ENCODE results near the gene NOTCH1. TPM values are rescaled to one million over a fixed set of nuclear protein-coding genes. Genes with fewer than 3 reads are reported as not detected.
A peak's percentile ranks its signal among the peaks of the same experiment; 100 is the strongest.

NOTCH1 gene
- total and polyA plus RNA-seq, 2 of the 4 experiments (the other 2 are of a cell fraction) = 1.8 to 6.0 TPM

DNA sequence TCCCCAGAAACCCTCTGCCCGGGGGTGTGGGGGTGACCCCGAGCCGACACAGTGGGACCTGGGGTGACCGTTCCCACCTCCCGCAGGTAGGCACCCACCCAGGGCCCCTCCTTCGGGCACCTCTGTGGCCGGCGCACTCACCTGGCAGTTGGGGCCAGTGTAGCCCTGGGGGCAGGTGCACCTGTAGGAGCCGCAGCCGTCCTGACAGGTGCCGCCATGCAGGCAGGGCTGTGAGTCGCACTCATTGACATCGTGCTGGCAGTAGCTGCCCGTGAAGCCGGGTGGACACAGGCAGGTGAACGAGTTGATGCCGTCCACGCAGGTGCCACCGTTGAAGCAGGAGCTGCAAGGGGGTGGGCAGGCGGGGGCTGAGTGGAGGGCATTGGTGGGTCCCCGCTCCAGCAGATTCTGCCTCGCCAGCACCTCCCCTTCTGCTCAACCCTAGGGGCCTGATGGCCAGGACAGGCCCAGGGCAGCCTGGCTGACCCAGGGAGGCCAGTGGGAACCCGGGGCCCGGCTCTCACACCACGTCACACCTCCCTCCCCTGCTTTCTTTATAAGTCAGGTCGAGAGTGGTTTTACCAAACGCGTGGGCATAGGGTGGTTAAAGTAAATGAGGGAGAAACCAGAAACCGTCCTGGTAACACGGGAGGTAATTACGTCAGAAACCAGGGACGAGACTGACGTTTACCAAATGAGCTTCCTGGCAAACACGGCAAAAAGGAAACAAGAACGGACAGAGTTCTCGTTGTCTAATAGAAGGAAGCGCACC is 36.9 kb downstream of the NOTCH1 start:
- DNase-seq (no peak), ATAC-seq (ENCODE audit: low read depth) (no peak)
- BruUV-seq (replicated peaks) = no TSS peak
- Histone ChIP-seq H3K9me1 (ENCODE audit: insufficient read depth, low read length) (no peaks in the 10 kb centered on the region), H3K14ac (replicated peaks; ENCODE audit: low read depth, low read length) (no peak overlapping the region), H3K27me3 (ENCODE audit: control insufficient read depth, insufficient read depth, low read length) (no peaks in the 10 kb centered on the region), H4K8ac (ENCODE audit: low read depth in 2 of 2, low read length in 2 of 2) (no peak overlapping the region), H2BK15ac (ENCODE audit: low read depth, low read length) (no peak overlapping the region), H2AK5ac (ENCODE audit: low read depth, low read length) (no peak overlapping the region), H3K79me1 (ENCODE audit: low read depth in 1 of 2, low read length in 2 of 2) (no peaks in the 10 kb centered on the region), H3K36me3 (ENCODE audit: control insufficient read depth, insufficient read depth, low read length) (peaks cover 72% of the 10 kb centered on the region), H3K18ac (ENCODE audit: low read depth, low read length) (no peak overlapping the region), H2BK20ac (ENCODE audit: low read depth, low read length) (no peak overlapping the region), H3K4ac (ENCODE audit: low read depth, low read length) (no peak overlapping the region), H3K9ac (ENCODE audit: low read depth, low read length) (no peak overlapping the region), H4K20me1 (ENCODE audit: insufficient read depth, low read length) (no peaks in the 10 kb centered on the region), H2AK9ac (replicated peaks; ENCODE audit: low read depth, low read length, poor library complexity) (peak overlapping the region; percentile 42), H3K56ac (ENCODE audit: extremely low read depth, insufficient read depth, low read length) (no peak overlapping the region), H3K4me3 (ENCODE audit: insufficient read depth, low read depth, low read length) (no peak overlapping the region), H4K5ac (ENCODE audit: low read depth, low read length) (no peak overlapping the region), H3K9me3 (ENCODE audit: control insufficient read depth, insufficient read depth, low read length) (no peaks in the 10 kb centered on the region), H3K4me2 (ENCODE audit: low read depth, low read length) (no peak overlapping the region), H2BK120ac (ENCODE audit: low read depth, low read length) (no peak overlapping the region), H2AFZ (replicated peaks; ENCODE audit: low read length, poor library complexity) (no peak overlapping the region), H3K27ac (ENCODE audit: insufficient read depth, low read length) (no peak overlapping the region), H4K91ac (ENCODE audit: insufficient read depth, low read depth, low read length) (no peak overlapping the region), H3K4me1 (ENCODE audit: control insufficient read depth, insufficient read depth, low read length) (no peaks in the 10 kb centered on the region), H3K23ac (ENCODE audit: low read depth, low read length) (no peak overlapping the region), H2BK5ac (ENCODE audit: low read depth, low read length, poor library complexity, severe bottlenecking) (no peak overlapping the region)
- POLR2A ChIA-PET (ENCODE audit: unreplicated experiment) = interaction anchor here (0.6 kb wide), 1 partner anchor 49 kb away, joined by 5 read pairs; no protein-coding TSS in a partner anchor
- dilution Hi-C loops (cut with HindIII; ENCODE audit: low sequenced_read_pairs, unreplicated experiment) (no loop called here), in situ Hi-C loops (cut with MboI; ENCODE audit: low sequenced_read_pairs) (no loop called here), intact Hi-C loops (cut with micrococcal nuclease) (no loop called here)
- TF ChIP-seq, protein P1, sequence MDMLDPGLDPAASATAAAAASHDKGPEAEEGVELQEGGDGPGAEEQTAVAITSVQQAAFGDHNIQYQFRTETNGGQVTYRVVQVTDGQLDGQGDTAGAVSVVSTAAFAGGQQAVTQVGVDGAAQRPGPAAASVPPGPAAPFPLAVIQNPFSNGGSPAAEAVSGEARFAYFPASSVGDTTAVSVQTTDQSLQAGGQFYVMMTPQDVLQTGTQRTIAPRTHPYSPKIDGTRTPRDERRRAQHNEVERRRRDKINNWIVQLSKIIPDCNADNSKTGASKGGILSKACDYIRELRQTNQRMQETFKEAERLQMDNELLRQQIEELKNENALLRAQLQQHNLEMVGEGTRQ (IDR thresholded peaks at IDR 0.05; ENCODE audit: low read depth, low read length) = no peak
- TF ChIP-seq SMC3 (IDR thresholded peaks at IDR 0.05; ENCODE audit: low read depth, low read length) (no peak), BHLHE40 (IDR thresholded peaks at IDR 0.05; ENCODE audit: low read depth, low read length) (no peak), MAFK (IDR thresholded peaks at IDR 0.05; ENCODE audit: low read depth, low read length) (no peak), CEBPB (IDR thresholded peaks at IDR 0.05; ENCODE audit: low read depth, low read length) (no peak), FOS (IDR thresholded peaks at IDR 0.05; ENCODE audit: low read depth, low read length) (no peak), CTCF (conservative IDR thresholded peaks at IDR 0.05; ENCODE audit: low read depth, low read length) (no peak), RCOR1 (IDR thresholded peaks at IDR 0.05; ENCODE audit: insufficient replicate concordance, low read length) (no peak), RAD21 (IDR thresholded peaks at IDR 0.05; ENCODE audit: low read length) (no peak)
- TF ChIP-seq, protein P2, sequence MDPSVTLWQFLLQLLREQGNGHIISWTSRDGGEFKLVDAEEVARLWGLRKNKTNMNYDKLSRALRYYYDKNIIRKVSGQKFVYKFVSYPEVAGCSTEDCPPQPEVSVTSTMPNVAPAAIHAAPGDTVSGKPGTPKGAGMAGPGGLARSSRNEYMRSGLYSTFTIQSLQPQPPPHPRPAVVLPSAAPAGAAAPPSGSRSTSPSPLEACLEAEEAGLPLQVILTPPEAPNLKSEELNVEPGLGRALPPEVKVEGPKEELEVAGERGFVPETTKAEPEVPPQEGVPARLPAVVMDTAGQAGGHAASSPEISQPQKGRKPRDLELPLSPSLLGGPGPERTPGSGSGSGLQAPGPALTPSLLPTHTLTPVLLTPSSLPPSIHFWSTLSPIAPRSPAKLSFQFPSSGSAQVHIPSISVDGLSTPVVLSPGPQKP (IDR thresholded peaks at IDR 0.05; ENCODE audit: borderline replicate concordance, low read depth, low read length) = no peak
- 93% methylated on average over 25 of the region's 37 CpGs; no CpG with 5 or more reads in 1 of the 2 experiments for WGBS, 2 experiments (ENCODE audit: extremely low coverage in 2 of 2, insufficient read length in 1 of 2)
- CTCF ChIA-PET = no interaction called here

All from IMR-90 (cell line).